ENCODE data around the gene CROCC2. TPM values are rescaled to one million over a fixed set of nuclear protein-coding genes. Genes with fewer than 3 reads are reported as not detected.
A peak's percentile ranks its signal among the peaks of the same experiment; 100 is the strongest.

Gene CROCC2
- total and polyA plus RNA-seq, 2 experiments from 2014 or later: not detected

DNA sequence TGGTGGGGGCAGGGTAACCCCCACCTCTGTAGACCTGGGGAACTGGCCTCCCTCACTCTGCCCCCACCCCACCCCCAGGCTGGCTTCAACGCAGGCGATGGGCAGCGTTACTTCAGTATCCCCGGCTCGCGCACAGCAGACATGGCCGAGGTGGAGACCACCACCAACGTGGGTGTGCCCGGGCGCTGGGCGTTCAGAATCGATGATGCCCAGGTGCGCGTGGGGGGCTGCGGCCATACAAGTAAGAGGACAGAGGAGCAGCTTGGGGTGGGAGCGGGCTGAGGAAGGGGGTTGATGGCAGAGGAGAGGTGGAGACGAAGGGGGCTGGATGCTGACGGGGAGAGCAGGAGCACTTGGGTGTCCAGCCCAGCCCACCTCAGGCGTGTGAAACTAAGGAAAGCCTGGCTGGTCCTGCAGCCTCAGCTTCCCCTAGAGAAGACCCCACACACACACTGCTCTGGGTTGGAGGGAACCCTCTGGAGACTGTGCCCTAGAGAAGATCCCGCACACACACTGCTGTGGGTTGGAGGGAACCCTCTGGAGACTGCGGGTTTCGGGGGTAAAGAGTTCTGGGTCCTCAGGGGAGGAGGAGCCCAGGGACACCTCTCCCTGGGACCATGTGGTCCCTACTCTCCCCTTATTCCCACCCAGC, 128.5 kb downstream of the CROCC2 start:
- Histone ChIP-seq H3K27ac (no peak overlapping the region), H3K4me1 (ENCODE audit: low read depth) (peaks cover 8% of the 10 kb centered on the region), H3K27me3 (peaks cover 46% of the 10 kb centered on the region), H3K36me3 (no peaks in the 10 kb centered on the region), H3K4me3 (no peak overlapping the region), H3K9me3 (ENCODE audit: low read depth) (no peaks in the 10 kb centered on the region)
- no peak for DNase-seq (ENCODE audit: low read depth in 1 of 2, low spot score in 1 of 2)
- TF ChIP-seq, protein P1, sequence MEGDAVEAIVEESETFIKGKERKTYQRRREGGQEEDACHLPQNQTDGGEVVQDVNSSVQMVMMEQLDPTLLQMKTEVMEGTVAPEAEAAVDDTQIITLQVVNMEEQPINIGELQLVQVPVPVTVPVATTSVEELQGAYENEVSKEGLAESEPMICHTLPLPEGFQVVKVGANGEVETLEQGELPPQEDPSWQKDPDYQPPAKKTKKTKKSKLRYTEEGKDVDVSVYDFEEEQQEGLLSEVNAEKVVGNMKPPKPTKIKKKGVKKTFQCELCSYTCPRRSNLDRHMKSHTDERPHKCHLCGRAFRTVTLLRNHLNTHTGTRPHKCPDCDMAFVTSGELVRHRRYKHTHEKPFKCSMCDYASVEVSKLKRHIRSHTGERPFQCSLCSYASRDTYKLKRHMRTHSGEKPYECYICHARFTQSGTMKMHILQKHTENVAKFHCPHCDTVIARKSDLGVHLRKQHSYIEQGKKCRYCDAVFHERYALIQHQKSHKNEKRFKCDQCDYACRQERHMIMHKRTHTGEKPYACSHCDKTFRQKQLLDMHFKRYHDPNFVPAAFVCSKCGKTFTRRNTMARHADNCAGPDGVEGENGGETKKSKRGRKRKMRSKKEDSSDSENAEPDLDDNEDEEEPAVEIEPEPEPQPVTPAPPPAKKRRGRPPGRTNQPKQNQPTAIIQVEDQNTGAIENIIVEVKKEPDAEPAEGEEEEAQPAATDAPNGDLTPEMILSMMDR (IDR thresholded peaks at IDR 0.05; ENCODE audit: low read depth, low read length): no peak

DNA sequence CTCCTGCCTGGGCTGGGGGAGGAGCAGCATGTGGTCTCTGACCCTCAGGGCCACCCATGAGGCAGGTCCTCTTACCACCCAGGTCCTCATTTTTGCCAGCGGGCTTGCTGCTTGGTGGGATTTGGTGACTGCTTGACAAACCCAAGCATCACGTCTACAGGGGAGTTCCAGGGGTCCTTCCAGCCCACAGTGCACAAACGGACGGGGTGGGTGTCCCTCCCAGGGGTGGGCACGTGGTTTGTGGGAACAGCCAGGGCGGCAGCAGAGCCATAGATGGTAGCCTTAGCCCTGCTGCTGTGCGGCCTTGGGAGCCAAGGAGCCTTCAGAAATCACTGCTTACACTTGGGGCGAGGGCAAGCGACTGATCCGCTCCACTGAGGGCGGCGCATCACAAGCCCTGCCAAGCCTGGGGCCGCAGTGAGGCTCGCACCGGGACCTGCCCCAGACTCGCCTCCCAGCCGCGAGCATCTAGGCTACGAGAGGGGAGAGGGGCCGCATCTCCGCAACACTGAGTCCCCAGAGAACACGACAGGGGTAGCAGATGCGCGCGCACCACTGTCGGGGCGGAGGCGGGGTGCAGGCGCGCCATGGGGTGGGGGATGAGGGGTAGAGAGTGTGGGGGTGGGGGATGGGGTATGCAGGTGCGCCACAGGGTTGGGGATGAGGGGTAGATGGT, 129.1 kb downstream of the CROCC2 start:
- Histone ChIP-seq H3K27ac (no peak overlapping the region), H3K4me1 (ENCODE audit: low read depth) (peaks cover 8% of the 10 kb centered on the region), H3K27me3 (peaks cover 46% of the 10 kb centered on the region), H3K36me3 (no peaks in the 10 kb centered on the region), H3K9me3 (ENCODE audit: low read depth) (no peaks in the 10 kb centered on the region), H3K4me3 (no peak overlapping the region)
- DNase-seq (ENCODE audit: low read depth in 1 of 2, low spot score in 1 of 2): no peak
- TF ChIP-seq, protein P1 (IDR thresholded peaks at IDR 0.05; ENCODE audit: low read depth, low read length): no peak

DNA sequence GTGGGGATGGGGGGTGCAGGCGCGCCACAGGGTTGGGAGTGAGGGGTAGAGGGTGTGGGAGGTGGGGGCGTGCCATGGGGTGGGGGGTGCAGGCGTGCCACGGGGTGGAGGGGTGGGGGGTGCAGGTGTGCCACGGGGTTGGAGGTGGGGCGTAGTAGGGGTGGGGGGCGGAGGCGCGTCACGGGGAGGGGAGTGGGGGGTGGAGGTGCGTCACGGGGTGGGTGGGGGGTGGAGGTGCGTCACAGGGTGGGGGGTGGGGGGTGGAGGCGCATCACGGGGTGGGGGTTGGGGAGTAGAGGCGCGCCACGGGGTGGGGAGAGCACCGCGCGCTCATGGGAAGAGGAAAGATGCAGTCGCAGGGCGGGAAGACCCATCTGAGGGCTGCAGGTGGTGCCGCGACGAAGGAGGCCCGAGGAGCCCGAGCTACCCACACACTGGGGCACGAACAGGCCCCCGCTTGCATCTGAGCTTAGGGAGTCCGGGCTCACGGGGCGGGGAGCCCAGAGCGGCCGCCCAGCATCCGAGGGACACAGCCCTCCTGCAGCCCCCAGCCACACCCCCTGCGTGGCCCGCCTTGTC, 129.8 kb downstream of the CROCC2 start:
- H3K4me1 ChIP-seq (ENCODE audit: low read depth): peaks cover 8% of the 10 kb centered on the region
- peaks cover 46% of the 10 kb centered on the region for H3K27me3 ChIP-seq
- no peak for DNase-seq (ENCODE audit: low read depth in 1 of 2, low spot score in 1 of 2)
- no peaks in the 10 kb centered on the region for H3K36me3 ChIP-seq
- peak overlapping the region; percentile 16 for H3K4me3 ChIP-seq
- no peaks in the 10 kb centered on the region for H3K9me3 ChIP-seq (ENCODE audit: low read depth)
- no peak overlapping the region for H3K27ac ChIP-seq
- TF ChIP-seq, protein P1 (IDR thresholded peaks at IDR 0.05; ENCODE audit: low read depth, low read length): no peak

DNA sequence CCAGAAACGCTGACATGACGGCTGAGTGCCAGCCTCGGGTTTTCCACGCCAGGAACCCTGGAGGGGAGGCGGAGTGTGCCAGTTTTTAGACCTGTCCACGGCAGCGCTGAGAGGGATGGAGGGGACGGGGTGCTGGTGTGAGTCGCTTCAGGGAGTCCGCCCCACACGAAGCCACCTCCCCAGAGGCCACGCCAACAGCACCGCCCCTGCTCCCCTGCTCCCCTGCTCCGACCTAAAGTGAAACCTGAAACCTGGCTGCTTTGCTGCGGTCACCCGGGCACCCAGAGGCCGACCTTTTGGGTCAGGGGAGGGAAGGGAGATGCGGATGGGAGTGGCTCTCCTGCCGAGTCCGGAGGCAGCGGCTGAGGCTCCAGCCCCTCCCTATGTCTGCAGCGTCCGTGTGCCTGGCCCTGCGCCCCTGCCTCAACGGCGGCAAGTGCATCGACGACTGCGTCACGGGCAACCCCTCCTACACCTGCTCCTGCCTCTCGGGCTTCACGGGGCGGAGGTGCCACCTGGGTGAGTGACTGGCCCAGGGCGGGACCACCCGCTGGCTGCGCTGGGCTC, 130.3 kb downstream of the CROCC2 start:
- Histone ChIP-seq H3K27ac (no peak overlapping the region), H3K36me3 (no peaks in the 10 kb centered on the region), H3K27me3 (peaks cover 46% of the 10 kb centered on the region), H3K4me1 (ENCODE audit: low read depth) (peaks cover 8% of the 10 kb centered on the region), H3K9me3 (ENCODE audit: low read depth) (no peaks in the 10 kb centered on the region), H3K4me3 (peak overlapping the region; percentile 16)
- TF ChIP-seq, protein P1 (IDR thresholded peaks at IDR 0.05; ENCODE audit: low read depth, low read length): no peak
- DNase-seq (ENCODE audit: low read depth in 1 of 2, low spot score in 1 of 2): peak; percentile 8 to 72

DNA sequence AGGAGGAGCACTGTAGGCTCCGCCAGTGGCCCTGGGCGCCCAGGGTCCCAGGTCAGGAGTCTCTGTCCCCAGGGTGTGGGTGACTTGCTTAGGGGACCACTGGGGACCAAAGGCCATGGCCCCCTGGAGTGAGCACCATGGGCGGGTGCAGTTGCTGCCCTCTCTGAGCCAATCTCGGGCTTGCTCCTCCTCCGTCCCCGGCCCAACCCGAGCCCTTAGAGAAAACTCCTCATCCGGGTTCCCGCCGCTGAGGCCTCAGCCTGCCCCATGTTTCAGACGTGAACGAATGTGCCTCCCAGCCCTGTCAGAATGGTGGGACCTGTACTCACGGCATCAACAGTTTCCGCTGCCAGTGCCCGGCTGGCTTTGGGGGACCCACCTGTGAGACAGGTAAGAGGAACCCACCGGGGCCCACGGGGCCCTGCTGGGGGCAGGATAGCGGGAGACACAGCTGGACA, 130.9 kb downstream of the CROCC2 start:
- Histone ChIP-seq H3K9me3 (ENCODE audit: low read depth) (no peaks in the 10 kb centered on the region), H3K36me3 (no peaks in the 10 kb centered on the region), H3K4me1 (ENCODE audit: low read depth) (peaks cover 8% of the 10 kb centered on the region), H3K4me3 (peak overlapping the region; percentile 16), H3K27ac (no peak overlapping the region), H3K27me3 (peaks cover 46% of the 10 kb centered on the region)
- DNase-seq (ENCODE audit: low read depth in 1 of 2, low spot score in 1 of 2): no peak
- TF ChIP-seq, protein P1 (IDR thresholded peaks at IDR 0.05; ENCODE audit: low read depth, low read length): no peak
